Neural cell (in vitro differentiated cells): Measurements from ENCODE around the gene CARMIL1. TPM values are rescaled to one million over a fixed set of nuclear protein-coding genes. Genes with fewer than 3 reads are reported as not detected.

Experiments used
- H2AFZ ChIP-seq: fragments of 200-600, 300-800 bp; sonication (generic), shearing (Covaris generic); 2 replicates; pipeline ENCODE4 v1.6.0; 2014; ENCODE audit warnings: low read depth, mild to moderate bottlenecking, antibody characterized with exemption, low read length, moderate library complexity
- H3F3A ChIP-seq: fragments of 200-600 bp; shearing (Covaris generic); 2 replicates; pipeline ENCODE4 v1.6.1; 2016; ENCODE audit warnings: mild to moderate bottlenecking, moderate library complexity, mixed read lengths, antibody characterized with exemption, low read length; ENCODE audit not compliant: insufficient read depth, poor library complexity, severe bottlenecking
- H3K27ac ChIP-seq: fragments of 200-600, 300-800 bp; sonication (generic), shearing (Covaris generic); 2 replicates; pipeline ENCODE4 v1.5.1; 2014; ENCODE audit warnings: mild to moderate bottlenecking, low read length, moderate library complexity
- H3K27me3 ChIP-seq: fragments of 300-800, 200-600 bp; sonication (generic), shearing (Covaris generic); 2 replicates; pipeline ENCODE4 v1.6.0; 2014; ENCODE audit warnings: mild to moderate bottlenecking, low read depth, low read length, moderate library complexity; ENCODE audit not compliant: insufficient read depth
- H3K36me3 ChIP-seq: fragments of 300-800, 200-600 bp; sonication (generic), shearing (Covaris generic); 2 replicates; pipeline ENCODE4 v1.5.1; 2014; ENCODE audit warnings: mild to moderate bottlenecking, antibody characterized with exemption, low read length, moderate library complexity; ENCODE audit not compliant: insufficient read depth
- H3K4me2 ChIP-seq: fragments of 300-800, 200-600 bp; sonication (generic), shearing (Covaris generic); 2 replicates; pipeline ENCODE4 v1.6.0; 2014; ENCODE audit warnings: mild to moderate bottlenecking, low read length
- H3K4me3 ChIP-seq: fragments of 300-800, 200-600 bp; sonication (generic), shearing (Covaris generic); 2 replicates; pipeline ENCODE4 v1.5.1; 2014; ENCODE audit warnings: mild to moderate bottlenecking, low read length, moderate library complexity
- H3K79me2 ChIP-seq: fragments of 200-600 bp; shearing (Covaris generic); replicated peaks from 2 replicates; pipeline ENCODE4 v1.6.0; 2014; ENCODE audit warnings: mild to moderate bottlenecking, low read length, moderate library complexity; ENCODE audit not compliant: insufficient read depth
- H3K9ac ChIP-seq: fragments of 300-800, 200-600 bp; sonication (generic), shearing (Covaris generic); 2 replicates; pipeline ENCODE4 v1.6.1; 2016; ENCODE audit warnings: mild to moderate bottlenecking, low read length, mixed read lengths
- H3K9me2 ChIP-seq: fragments of 200-600 bp; shearing (Covaris generic); 2 replicates; pipeline ENCODE4 v1.6.1; 2016; ENCODE audit warnings: mild to moderate bottlenecking, low read length, mixed read lengths; ENCODE audit not compliant: insufficient read depth
- H3K9me3 ChIP-seq: fragments of 200-600, 300-800 bp; sonication (generic), shearing (Covaris generic); 2 replicates; pipeline ENCODE4 v1.6.1; 2016; ENCODE audit warnings: mild to moderate bottlenecking, mixed run types, low read length, moderate library complexity, mixed read lengths
- H4K20me1 ChIP-seq: fragments of 200-600 bp; shearing (Covaris generic); 2 replicates; pipeline ENCODE4 v1.6.1; 2016; ENCODE audit warnings: mild to moderate bottlenecking, mixed run types; ENCODE audit not compliant: insufficient read depth
- EP300 ChIP-seq: fragments of 450-650 bp; conservative IDR thresholded peaks from 2 replicates; pipeline ENCODE4 v1.6.1; 2014; ENCODE audit warnings: antibody characterized with exemption, mild to moderate bottlenecking, moderate library complexity; ENCODE audit not compliant: poor library complexity, severe bottlenecking
- EZH2 ChIP-seq: fragments of 200-600, 300-800 bp; shearing (Covaris generic), sonication (generic); IDR thresholded peaks from 2 replicates; pipeline ENCODE4 v1.6.1; 2014; ENCODE audit warnings: antibody characterized with exemption, low read length, borderline replicate concordance, mild to moderate bottlenecking; ENCODE audit not compliant: insufficient read depth, poor library complexity, severe bottlenecking
- MXI1 ChIP-seq: fragments of 450-650 bp; conservative IDR thresholded peaks from 2 replicates; pipeline ENCODE4 v1.6.1; 2014; ENCODE audit warnings: antibody characterized with exemption, mild to moderate bottlenecking; ENCODE audit not compliant: poor library complexity, severe bottlenecking
- POLR2AphosphoS5 ChIP-seq: IDR thresholded peaks from 2 replicates; pipeline ENCODE4 v1.6.1; 2012
- RAD21 ChIP-seq: fragments of 450-650 bp; conservative IDR thresholded peaks from 2 replicates; pipeline ENCODE4 v1.6.1; 2014; ENCODE audit warnings: antibody characterized with exemption, mild to moderate bottlenecking, moderate library complexity
- SMC3 ChIP-seq: fragments of 450-650 bp; conservative IDR thresholded peaks from 2 replicates; pipeline ENCODE4 v1.6.1; 2014; ENCODE audit warnings: antibody characterized with exemption, mild to moderate bottlenecking, moderate library complexity; ENCODE audit not compliant: poor library complexity
- TAF1 ChIP-seq: IDR thresholded peaks from 2 replicates; pipeline ENCODE4 v1.6.1; 2012; ENCODE audit warnings: low read depth
- polyA plus RNA-seq: library from polyadenylated mRNA; depleted of rRNA; stranded (reverse); fragments of >200 nt; gene quantifications from 2 replicates; pipeline ENCODE4 v1.2.3, GENCODE V29; 2014
- TF ChIP-seq, protein P1 (sequence below): fragments of 450-650 bp; IDR thresholded peaks from 2 replicates; pipeline ENCODE4 v1.5.1; 2014; ENCODE audit warnings: antibody characterized with exemption, mild to moderate bottlenecking, moderate library complexity; ENCODE audit not compliant: poor library complexity, severe bottlenecking
- TF ChIP-seq, protein P2 (sequence below): IDR thresholded peaks from 2 replicates; pipeline ENCODE4 v1.6.1; 2012; ENCODE audit warnings: borderline replicate concordance

The CARMIL1 gene
- polyA plus RNA-seq, 1 donor from 2014 or later = 5.3 TPM

DNA sequence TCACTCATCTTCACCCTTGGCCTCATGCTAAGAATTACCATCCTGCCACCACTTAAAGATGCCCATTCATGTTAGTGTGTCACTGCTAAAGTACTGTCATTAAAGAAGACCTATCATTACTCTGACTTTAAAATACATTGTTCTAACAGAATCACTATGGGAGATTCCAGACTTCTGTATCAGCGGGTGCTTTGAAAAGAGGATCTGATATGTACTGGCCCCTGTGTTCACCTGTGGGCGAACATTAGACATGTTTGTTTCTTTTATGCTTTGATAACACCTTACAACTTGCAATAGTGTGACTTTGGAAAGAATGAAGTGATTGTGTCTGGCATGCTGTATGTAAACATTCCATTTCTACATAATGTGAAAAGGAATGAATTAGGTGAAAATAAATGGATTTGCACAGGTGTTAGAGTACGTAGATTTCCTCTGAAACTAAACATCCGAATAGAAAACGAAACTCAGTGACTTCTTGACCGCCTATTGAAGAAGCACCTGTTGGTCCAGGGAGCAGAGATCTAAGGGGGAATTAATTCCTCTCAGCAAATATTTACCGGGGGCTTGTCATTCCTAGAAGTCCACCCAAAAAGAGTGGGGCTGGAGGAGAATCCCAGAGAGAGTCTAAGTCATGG is 132.3 kb downstream of the CARMIL1 start:
- TF ChIP-seq RAD21 (no peak), EP300 (no peak), POLR2AphosphoS5 (no peak), SMC3 (no peak)
- TF ChIP-seq, protein P1, sequence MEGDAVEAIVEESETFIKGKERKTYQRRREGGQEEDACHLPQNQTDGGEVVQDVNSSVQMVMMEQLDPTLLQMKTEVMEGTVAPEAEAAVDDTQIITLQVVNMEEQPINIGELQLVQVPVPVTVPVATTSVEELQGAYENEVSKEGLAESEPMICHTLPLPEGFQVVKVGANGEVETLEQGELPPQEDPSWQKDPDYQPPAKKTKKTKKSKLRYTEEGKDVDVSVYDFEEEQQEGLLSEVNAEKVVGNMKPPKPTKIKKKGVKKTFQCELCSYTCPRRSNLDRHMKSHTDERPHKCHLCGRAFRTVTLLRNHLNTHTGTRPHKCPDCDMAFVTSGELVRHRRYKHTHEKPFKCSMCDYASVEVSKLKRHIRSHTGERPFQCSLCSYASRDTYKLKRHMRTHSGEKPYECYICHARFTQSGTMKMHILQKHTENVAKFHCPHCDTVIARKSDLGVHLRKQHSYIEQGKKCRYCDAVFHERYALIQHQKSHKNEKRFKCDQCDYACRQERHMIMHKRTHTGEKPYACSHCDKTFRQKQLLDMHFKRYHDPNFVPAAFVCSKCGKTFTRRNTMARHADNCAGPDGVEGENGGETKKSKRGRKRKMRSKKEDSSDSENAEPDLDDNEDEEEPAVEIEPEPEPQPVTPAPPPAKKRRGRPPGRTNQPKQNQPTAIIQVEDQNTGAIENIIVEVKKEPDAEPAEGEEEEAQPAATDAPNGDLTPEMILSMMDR = no peak
- Histone ChIP-seq H3K27ac (no peak overlapping the region), H3K9me3 (no peaks in the 10 kb centered on the region), H3K36me3 (no peaks in the 10 kb centered on the region), H3F3A (no peaks in the 10 kb centered on the region), H3K4me2 (no peak overlapping the region), H2AFZ (no peak overlapping the region), H3K27me3 (no peaks in the 10 kb centered on the region), H3K4me3 (no peak overlapping the region), H3K9ac (no peak overlapping the region), H4K20me1 (no peaks in the 10 kb centered on the region), H3K9me2 (no peaks in the 10 kb centered on the region), H3K79me2 (no peaks in the 10 kb centered on the region)

DNA sequence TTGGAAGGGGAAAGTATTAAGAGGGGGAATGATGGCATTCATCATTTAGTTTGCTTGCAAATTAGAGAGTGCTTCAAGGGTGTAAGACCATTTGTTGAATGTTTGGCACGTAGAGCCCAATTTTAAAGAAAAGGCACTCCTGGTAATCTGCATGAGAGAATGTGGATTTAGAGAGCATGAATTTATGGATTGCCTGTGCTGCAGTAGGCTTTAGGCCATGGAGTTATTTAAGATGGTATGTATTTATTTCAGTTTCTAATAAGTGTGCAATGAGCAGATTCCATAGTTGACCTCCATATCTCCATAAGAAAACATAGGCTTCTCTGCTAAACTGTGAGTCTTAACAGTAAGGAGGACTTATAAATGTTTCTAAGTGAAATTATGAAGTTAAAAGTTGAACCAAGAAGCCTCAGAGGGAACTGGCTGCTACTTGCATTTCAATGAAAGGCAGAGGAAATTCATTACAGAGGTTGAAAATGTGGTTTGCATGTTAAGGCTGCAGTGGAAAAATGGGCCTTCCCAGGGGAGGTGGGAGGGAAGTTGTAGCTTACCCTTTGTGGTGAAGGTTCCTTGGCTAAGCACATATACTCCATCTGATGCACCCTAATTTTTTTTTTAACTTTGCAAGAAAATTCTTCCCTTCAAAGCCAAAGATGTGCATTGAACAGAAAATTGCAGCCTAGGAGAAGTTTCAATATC is 134.2 kb downstream of the CARMIL1 start:
- Histone ChIP-seq H3F3A (no peaks in the 10 kb centered on the region), H3K27ac (no peak overlapping the region), H3K79me2 (no peaks in the 10 kb centered on the region), H3K27me3 (no peaks in the 10 kb centered on the region), H2AFZ (no peak overlapping the region), H3K9me2 (no peaks in the 10 kb centered on the region), H3K36me3 (no peaks in the 10 kb centered on the region), H3K4me3 (no peak overlapping the region), H3K9ac (no peak overlapping the region), H3K4me2 (no peak overlapping the region), H3K9me3 (no peaks in the 10 kb centered on the region), H4K20me1 (no peaks in the 10 kb centered on the region)
- TF ChIP-seq SMC3 (no peak), TAF1 (no peak), POLR2AphosphoS5 (no peak), MXI1 (no peak), EP300 (no peak), EZH2 (no peak), RAD21 (no peak)
- TF ChIP-seq, protein P2, sequence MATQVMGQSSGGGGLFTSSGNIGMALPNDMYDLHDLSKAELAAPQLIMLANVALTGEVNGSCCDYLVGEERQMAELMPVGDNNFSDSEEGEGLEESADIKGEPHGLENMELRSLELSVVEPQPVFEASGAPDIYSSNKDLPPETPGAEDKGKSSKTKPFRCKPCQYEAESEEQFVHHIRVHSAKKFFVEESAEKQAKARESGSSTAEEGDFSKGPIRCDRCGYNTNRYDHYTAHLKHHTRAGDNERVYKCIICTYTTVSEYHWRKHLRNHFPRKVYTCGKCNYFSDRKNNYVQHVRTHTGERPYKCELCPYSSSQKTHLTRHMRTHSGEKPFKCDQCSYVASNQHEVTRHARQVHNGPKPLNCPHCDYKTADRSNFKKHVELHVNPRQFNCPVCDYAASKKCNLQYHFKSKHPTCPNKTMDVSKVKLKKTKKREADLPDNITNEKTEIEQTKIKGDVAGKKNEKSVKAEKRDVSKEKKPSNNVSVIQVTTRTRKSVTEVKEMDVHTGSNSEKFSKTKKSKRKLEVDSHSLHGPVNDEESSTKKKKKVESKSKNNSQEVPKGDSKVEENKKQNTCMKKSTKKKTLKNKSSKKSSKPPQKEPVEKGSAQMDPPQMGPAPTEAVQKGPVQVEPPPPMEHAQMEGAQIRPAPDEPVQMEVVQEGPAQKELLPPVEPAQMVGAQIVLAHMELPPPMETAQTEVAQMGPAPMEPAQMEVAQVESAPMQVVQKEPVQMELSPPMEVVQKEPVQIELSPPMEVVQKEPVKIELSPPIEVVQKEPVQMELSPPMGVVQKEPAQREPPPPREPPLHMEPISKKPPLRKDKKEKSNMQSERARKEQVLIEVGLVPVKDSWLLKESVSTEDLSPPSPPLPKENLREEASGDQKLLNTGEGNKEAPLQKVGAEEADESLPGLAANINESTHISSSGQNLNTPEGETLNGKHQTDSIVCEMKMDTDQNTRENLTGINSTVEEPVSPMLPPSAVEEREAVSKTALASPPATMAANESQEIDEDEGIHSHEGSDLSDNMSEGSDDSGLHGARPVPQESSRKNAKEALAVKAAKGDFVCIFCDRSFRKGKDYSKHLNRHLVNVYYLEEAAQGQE = no peak
- TF ChIP-seq, protein P1 = no peak
